Measurements from ENCODE around the gene SEC24C. TPM values are rescaled to one million over a fixed set of nuclear protein-coding genes. Genes with fewer than 3 reads are reported as not detected.
A peak's percentile ranks its signal among the peaks of the same experiment; 100 is the strongest.

Gene SEC24C
- total and polyA plus RNA-seq, 2 of the 13 experiments (the other 11 are each of a cell fraction or from before 2014, with no cell fraction given): 63.1 to 66.4 TPM

GRCh38 chr10:73782749-73783085 is 38.5 kb downstream of the SEC24C start:
- Histone ChIP-seq H3K9ac (ENCODE audit: insufficient read depth, low read depth, low read length) (peak overlapping the region; percentile 92), H3K36me3 (replicated peaks in 1 of 2; ENCODE audit: control insufficient read depth in 1 of 2, insufficient read depth in 2 of 2, low read length in 2 of 2) (no peaks in the 10 kb centered on the region; a peak in 2 of 5 replicates), H2AFZ (ENCODE audit: low read length) (no peak overlapping the region), H3K79me2 (ENCODE audit: insufficient read depth, low read length) (peaks cover 55% of the 10 kb centered on the region), H3K4me3 (replicated peaks in 1 of 3; ENCODE audit: insufficient read depth in 1 of 3, low read depth in 2 of 3, low read length in 3 of 3) (peak overlapping the region; percentile 80 to 89 (median 88)), H3K4me2 (ENCODE audit: low read depth, low read length) (peak overlapping the region; percentile 85), H3K27ac (ENCODE audit: extremely low read length, insufficient read depth, low read length) (peak overlapping the region; percentile 81), H3K9me3 (ENCODE audit: low read length) (no peaks in the 10 kb centered on the region), H3K27me3 (ENCODE audit: control insufficient read depth in 1 of 2, insufficient read depth in 2 of 2, low read length in 2 of 2) (no peaks in the 10 kb centered on the region; a peak in 1 of 5 replicates), H3K4me1 (ENCODE audit: insufficient read depth, low read length) (peaks cover 48% of the 10 kb centered on the region), H4K20me1 (ENCODE audit: insufficient read depth, low read length) (0 out of 2 replicates have a peak, but pooled peaks cover 2% of the 10 kb centered on the region)
- ChIA-PET POLR2A (interaction anchor here (1.4 to 1.8 kb wide), 2 partner anchors 39 to 58 kb away, joined by 8 to 15 read pairs; partner anchors contain the start of gene SEC24C), CTCF (ENCODE audit: low intra/inter-chr PET ratio, low total read pairs) (no interaction called here)
- BruUV-seq (replicated peaks): TSS peak; percentile 58
- DNase-seq (ENCODE audit: low spot score): no peak
- in situ Hi-C loops (cut with HindIII; ENCODE audit: extremely low pct_ligation_motif_present, low pct_unique_long_range_greater_than_20kb): no loop called here
- WGBS (ENCODE audit: low lambda C conversion rate): 15% methylated on average over 2 of the region's 2 CpGs
- intact Hi-C loops (cut with micrococcal nuclease; ENCODE audit: unreplicated experiment): no loop called here
- FAIRE-seq: no peak
- ATAC-seq: no peak
- TF ChIP-seq RBAK (CRISPR knock-in tag; IDR thresholded peaks at IDR 0.05) (no peak), ZNF180 (CRISPR knock-in tag; IDR thresholded peaks at IDR 0.05; ENCODE audit: borderline replicate concordance, low read depth) (no peak), ZNF10 (CRISPR knock-in tag; IDR thresholded peaks at IDR 0.05; ENCODE audit: borderline replicate concordance, low read depth) (no peak), ZNF614 (CRISPR knock-in tag; IDR thresholded peaks at IDR 0.05; ENCODE audit: borderline replicate concordance) (no peak), ESRRA (CRISPR knock-in tag; IDR thresholded peaks at IDR 0.05; ENCODE audit: low read depth) (no peak), FOXA3 (CRISPR knock-in tag; IDR thresholded peaks at IDR 0.05) (no peak), NR2F6 (IDR thresholded peaks at IDR 0.05) (no peak), NR2F6 (CRISPR knock-in tag; IDR thresholded peaks at IDR 0.05) (no peak), ZNF552 (CRISPR knock-in tag; IDR thresholded peaks at IDR 0.05; ENCODE audit: borderline replicate concordance) (no peak), PRDM15 (CRISPR knock-in tag; IDR thresholded peaks at IDR 0.05) (no peak), ZNF503 (CRISPR knock-in tag; IDR thresholded peaks at IDR 0.05) (no peak), TCF7 (IDR thresholded peaks at IDR 0.05; ENCODE audit: low read depth) (no peak), ASH2L (IDR thresholded peaks at IDR 0.05; ENCODE audit: insufficient read length, low read depth, low read length) (no peak), MEIS1 (CRISPR knock-in tag; IDR thresholded peaks at IDR 0.05; ENCODE audit: borderline replicate concordance) (no peak)
- TF ChIP-seq, protein P1, sequence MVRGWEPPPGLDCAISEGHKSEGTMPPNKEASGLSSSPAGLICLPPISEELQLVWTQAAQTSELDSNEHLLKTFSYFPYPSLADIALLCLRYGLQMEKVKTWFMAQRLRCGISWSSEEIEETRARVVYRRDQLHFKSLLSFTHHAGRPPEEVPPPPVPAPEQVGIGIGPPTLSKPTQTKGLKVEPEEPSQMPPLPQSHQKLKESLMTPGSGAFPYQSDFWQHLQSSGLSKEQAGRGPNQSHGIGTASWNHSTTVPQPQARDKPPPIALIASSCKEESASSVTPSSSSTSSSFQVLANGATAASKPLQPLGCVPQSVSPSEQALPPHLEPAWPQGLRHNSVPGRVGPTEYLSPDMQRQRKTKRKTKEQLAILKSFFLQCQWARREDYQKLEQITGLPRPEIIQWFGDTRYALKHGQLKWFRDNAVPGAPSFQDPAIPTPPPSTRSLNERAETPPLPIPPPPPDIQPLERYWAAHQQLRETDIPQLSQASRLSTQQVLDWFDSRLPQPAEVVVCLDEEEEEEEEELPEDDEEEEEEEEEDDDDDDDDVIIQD (CRISPR knock-in tag; IDR thresholded peaks at IDR 0.05; ENCODE audit: low read depth): no peak

All from HepG2 (cell line).